Renal pelvis (tissue), 12 donors: ENCODE data around the gene YY2. TPM values are rescaled to one million over a fixed set of nuclear protein-coding genes. Genes with fewer than 3 reads are reported as not detected.
"Not testable (repeated sequence)": the region's sequence is repeated elsewhere in the genome, so short reads cannot be mapped to it uniquely, and the experiment has no call there.

Experiments
- DNase-seq: peaks from one replicate; pipeline ENCODE4 v3.0.0-alpha.2; 2013
- long read RNA-seq, 16 experiments: transcript quantifications; one replicate each; lab custom pipeline, GENCODE V29; 2026
- polyA plus RNA-seq, 3 donors: library from polyadenylated mRNA; unstranded; fragments of 120-200 nt; gene quantifications; one replicate each; pipeline ENCODE4 v1.2.1, GENCODE V29; 2013; ENCODE audit not compliant: insufficient read length in 3 of 3

YY2 gene
- 1 to 10 TPM; 1.8 to 2.4 (median 2.2) TPM for polyA plus RNA-seq
- long read RNA-seq, donor 1, partial matches to known transcripts, result 0 of 1 reads
- long read RNA-seq, donor 1, other reads (novel, unspliced or antisense), result 0 of 1 reads
- long read RNA-seq, donor 2, partial matches to known transcripts, result 0 of 2 reads
- long read RNA-seq, donor 2, other reads (novel, unspliced or antisense), result 0 of 2 reads
- long read RNA-seq, donor 3, partial matches to known transcripts, result 0 of 1 reads
- long read RNA-seq, donor 3, other reads (novel, unspliced or antisense), result 0 of 1 reads
- long read RNA-seq, donor 4, partial matches to known transcripts, result 0 of 2 reads
- long read RNA-seq, donor 4, other reads (novel, unspliced or antisense), result 0 of 2 reads
- long read RNA-seq, donor 5, partial matches to known transcripts, result 0 of 1 reads
- long read RNA-seq, donor 5, other reads (novel, unspliced or antisense), result 0 of 1 reads
- long read RNA-seq, donor 6, partial matches to known transcripts, result 0 of 2 reads
- long read RNA-seq, donor 6, other reads (novel, unspliced or antisense), result 0 of 2 reads
- long read RNA-seq, donor 7, partial matches to known transcripts, result 0 of 2 reads
- long read RNA-seq, donor 7, other reads (novel, unspliced or antisense), result 0 of 2 reads
- long read RNA-seq, donor 8, partial matches to known transcripts, result 0 of 2 reads
- long read RNA-seq, donor 8, other reads (novel, unspliced or antisense), result 0 of 2 reads
- long read RNA-seq, donor 9, partial matches to known transcripts, result 0 of 3 reads
- long read RNA-seq, donor 9, other reads (novel, unspliced or antisense), result 0 of 3 reads
- long read RNA-seq, donor 10, partial matches to known transcripts, result 0 of 1 reads
- long read RNA-seq, donor 10, other reads (novel, unspliced or antisense), result 0 of 1 reads
- long read RNA-seq, donor 11, partial matches to known transcripts, result 0 of 2 reads
- long read RNA-seq, donor 11, other reads (novel, unspliced or antisense), result 0 of 2 reads
- long read RNA-seq, donor 12, partial matches to known transcripts, result 0 of 1 reads
- long read RNA-seq, donor 12, other reads (novel, unspliced or antisense), result 0 of 1 reads
- long read RNA-seq, donor 13, partial matches to known transcripts, result 0 of 3 reads
- long read RNA-seq, donor 13, other reads (novel, unspliced or antisense), result 0 of 3 reads
- long read RNA-seq, donor 14, partial matches to known transcripts, result 0 of 4 reads
- long read RNA-seq, donor 14, other reads (novel, unspliced or antisense), result 0 of 4 reads
- long read RNA-seq, donor 15, partial matches to known transcripts, result 0 of 2 reads
- long read RNA-seq, donor 15, other reads (novel, unspliced or antisense), result 0 of 2 reads
- long read RNA-seq, donor 16, partial matches to known transcripts, result 0 of 1 reads
- long read RNA-seq, donor 16, other reads (novel, unspliced or antisense), result 0 of 1 reads

DNA sequence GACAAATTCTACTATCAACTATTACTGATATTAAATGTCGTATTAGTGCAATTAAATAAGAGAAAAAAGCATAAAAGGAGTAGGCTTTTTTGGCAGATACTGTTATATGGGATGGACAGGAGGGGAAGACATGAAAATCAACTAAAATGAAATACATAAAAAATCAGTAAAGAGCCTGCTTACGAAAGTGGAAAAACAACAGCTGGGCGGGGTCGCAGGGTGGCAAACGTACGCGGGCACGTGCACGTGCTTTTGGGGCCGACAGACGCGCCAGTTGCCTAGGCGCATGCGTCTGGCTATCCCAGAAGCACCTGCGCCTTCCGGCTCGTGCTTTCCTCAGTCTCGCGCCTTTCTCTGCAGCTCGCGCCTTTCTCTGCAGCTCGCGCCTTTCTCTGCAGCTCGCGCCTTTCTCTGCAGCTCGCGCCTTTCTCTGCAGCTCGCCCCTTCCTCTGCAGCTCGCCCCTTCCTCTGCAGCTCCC, at the start of gene YY2:
Gene YY2, plus strand, starts transcription at position 51 of the 479 bp plus-strand sequence. CDS start 498 bp downstream, outside the sequence.
- DNase-seq, result no peak

DNA sequence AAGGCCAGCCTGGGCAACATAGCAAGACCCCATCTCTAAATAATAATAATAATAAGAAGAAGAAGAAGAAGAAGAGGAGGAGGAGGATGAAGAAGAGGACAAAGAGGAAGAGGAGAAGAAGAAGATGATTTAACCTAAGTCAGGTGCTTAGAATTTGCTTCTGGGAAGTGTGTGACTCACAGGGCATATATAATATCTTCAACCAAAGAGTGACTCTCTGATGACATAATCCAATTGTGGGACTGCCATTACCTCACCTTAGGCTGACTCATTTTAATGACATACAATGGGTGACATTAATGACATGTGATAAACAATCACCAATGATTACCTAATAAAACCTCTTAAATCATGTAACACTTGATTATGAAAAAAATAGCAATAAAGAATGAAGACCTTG, 49.1 kb upstream of the YY2 start:
- DNase-seq, result no peak

DNA sequence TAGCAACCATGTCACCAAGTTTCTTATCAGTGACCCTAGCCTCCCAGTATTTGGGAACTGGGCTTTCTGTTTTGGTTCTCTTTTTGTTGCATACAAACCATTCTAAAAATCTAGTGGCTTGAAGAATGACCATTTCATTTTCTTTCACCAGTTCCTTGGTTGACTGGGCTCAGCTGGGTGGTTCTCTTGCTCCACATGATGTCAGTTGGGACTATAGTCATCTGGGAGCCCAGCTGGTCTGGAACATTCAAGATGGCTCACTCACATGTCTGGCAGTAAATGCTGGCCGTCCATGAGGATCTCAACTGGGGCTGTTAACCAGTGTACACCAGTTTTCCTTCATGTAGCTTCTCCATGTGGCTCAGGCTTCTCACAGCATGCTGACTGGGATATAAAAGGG, 44.0 kb upstream of the YY2 start:
- no peak for DNase-seq

DNA sequence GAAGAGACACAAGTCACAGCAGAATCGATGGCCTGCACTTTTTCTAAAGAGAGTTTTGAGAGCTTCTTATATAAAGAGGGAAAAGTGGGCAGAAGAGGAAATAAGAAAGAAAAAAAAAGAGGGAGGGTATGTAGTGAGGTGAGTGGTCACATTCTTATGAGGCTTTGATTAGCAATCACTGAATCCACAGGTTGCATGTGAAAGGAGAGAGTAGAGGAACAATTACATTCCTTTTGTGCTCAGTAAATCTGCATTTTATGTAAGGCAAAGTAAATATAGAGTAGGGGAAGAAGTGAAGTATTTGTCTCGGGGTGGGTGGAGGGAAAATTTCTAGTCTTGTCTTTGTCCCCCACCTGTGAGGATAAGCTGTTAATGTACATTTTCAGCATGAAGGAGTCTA, 43.2 kb upstream of the YY2 start:
- no peak for DNase-seq

DNA sequence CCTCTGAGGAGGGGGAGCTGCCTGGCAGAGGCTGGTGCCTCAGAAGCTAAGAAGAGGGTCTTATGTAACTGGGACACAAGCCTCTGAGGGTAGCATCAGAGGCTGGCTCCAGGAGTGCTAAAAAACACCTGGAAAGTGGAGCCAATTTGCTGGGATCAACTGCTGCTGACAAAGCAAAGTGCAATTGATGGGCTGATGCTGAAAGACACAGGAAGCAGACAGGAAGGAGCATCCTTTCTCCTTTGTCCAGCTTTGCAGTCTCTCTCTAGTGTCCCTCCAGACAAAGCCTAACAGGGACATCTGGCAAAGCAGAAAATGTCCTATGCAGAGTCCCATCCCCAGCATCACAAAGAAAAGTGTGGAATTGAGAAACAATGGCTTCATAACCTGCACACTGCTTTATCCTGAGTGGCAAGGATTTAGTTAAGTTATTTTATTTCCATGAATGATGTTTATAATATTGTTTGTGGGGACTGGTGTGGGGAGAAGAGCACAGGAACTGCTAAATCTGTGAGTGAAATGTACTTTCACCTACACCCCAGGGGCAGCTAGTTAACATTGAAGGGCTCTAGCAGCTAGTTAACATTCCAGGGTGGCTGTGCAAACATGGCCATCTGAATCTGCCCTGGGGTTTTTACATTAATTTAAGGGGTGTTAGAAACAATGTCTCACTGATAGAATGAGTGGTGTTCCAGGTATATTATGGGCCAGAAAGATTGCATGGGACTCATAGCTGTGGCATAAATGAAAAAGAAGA, 42.0 kb upstream of the YY2 start:
- no peak for DNase-seq

DNA sequence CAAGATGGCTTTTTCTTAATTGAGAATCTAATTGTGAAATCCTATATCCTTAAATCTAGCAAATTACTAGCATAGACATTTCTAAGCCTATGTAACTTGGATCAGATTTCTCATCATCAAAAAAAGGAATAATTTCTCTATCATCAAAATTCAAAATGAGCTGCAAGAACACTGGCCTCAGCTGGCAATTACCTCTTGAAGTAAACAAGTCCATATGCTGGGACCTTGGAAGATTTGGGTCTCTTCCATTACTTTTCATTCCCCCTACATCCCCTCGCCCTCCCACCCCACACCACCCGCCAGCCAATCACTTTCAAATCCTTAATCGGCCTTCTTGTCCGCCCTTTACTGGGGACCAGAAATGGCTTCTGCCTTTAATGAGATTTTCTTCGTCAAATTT, 39.7 kb upstream of the YY2 start:
- no peak for DNase-seq

DNA sequence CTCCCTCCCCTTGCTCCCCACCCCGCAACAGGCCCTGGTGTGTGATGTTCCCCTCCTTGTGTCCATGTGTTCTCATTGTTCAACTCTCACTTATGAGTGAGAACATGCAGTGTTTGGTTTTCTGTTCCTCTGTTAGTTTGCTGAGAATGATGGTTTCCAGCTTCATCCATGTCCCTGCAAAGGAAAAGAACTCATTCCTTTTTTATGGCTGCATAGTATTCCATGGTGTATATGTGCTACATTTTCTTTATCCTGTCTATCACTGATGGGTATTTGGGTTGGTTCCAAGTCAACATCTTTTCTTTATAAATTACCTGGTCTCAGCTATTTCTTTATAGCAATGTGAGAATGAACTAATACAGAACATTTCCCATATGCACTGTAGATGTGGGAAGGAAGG, 35.6 kb upstream of the YY2 start:
- not testable (repeated sequence) for DNase-seq

DNA sequence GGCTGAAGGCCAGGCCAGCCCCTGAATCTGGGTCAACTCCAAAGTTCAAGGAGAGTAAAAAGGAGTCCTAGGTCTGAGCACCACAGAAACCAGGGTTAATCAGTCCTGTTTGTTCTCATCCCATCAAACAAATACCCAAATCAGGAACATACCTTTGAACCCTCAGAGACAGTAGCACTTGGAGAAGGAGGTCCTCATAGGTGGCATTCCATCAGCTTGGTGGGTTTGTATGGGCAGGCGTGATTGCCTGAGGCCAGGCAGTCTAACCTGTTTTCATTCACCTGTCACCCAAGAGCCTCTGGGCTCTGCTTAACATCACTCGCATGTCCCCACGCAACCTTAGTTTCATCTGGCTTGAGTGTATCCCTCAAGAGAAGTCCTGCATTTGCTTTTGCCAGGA, 33.9 kb upstream of the YY2 start:
- no peak for DNase-seq

DNA sequence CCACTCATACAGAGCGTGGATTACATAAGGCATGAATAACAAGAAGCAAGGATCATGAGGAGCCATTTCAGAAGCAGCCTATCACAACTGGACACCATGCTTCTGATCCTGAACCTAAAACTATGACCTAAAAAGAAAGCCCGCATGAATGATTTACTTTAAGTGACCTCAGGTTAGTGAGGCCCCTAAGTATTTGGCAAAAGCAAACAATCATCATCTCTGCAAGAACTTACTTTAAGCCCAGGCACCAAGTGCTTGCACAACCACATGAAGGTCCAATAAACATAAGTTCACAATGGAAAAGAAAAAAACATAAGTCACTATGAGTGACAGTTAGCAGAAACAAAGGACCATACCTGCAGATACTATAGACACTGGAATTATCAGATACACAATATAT, 24.3 kb upstream of the YY2 start:
- no peak for DNase-seq

DNA sequence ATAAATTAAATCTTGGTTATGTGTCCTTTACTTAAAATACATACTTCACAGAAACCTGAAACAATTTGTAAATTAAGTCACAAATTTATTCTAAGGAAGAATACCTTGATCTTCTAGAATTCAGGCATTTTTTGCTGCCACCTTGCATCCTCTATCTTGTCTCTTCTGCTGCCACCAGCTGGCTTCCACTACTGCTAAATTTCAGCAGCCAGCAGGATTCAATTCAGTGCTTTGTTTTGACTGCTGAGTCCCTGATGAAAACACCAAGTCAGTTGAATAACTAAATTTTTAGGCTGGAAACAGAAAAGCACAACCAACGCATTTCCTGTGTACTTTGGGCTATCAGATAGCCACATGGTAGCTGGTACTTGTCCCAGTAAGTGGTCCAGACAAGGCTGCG, 18.7 kb upstream of the YY2 start:
- no peak for DNase-seq

DNA sequence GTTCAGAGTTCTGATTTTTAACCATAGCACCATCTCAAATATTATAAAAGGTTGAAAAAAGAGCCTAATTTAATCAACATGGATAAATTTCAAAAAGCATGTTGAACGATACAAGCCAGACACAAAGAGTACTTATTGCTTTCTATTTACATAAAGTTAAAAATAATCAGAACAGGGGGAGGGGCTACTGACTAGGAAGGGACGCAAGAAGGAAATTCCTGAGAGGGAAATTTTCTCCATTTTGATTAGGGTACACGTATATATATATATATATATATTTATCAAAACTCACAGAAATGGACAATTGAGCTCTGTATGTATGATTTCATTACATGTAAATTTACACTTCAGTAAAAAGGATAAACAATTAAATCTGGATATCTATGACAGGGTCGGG, 16.9 kb upstream of the YY2 start:
- DNase-seq, result no peak

DNA sequence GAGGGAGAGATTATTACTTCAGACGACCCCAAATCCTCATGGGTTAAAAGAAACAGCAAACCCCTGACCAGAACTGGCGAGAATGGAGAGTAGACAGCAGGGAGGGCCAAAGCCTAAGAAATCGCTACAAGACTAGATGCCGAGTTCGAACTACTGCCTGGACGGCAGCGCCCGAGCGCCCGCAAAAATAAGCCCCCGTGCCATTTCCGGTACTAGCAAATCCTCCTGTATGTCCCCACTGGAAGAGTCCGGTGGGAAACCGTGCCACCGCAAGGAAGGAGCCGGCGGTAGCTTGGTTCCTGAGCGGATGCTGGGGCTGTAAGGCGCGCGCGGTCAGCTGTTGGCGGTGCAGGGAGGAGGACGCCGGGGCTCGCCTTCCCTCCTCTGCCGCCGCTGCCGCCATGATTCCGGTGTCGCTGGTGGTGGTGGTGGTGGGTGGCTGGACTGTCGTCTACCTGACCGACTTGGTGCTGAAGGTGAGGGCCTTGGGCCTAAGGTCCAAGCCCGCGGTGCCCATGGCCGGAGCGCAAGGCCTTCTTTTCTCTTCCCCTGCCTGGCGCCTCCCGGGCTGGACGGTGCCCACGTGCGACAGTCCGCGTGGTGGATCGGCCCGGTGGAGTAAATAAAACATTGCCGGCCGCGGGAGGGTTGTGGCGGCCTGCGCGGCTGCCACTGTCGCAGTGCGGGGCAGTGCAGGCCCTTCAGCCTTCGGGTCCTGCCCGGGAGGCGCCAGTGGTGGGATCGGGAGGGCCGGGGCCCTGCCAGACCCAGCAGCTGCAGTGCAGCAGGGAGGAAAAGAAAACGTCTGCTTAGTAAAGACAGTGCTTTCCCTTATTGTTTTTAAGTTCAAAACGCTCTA, 16.2 kb upstream of the YY2 start, which contains the start of gene MBTPS2:
Gene MBTPS2, plus strand, starts transcription at position 284 of the 859 bp plus-strand sequence. Its CDS starts 118 bp downstream, at position 402.
- DNase-seq, result peak; percentile 85

DNA sequence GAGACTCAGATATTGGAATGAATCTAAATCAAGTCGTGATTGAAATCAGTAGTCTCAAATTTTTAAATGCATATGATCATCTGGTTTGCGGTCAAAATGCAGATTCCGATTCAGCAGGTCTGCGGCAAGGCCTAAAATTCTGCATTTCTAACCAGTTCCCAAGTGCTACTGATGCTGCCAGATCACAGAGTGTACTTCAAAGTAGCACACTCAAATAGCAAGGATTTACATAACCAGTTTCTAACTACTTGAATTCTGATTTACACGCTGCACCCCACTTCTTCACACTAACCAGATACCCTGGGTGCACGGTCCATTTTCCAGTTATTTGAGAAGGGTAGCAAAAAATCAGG, 15.6 kb upstream of the YY2 start:
- no peak for DNase-seq

DNA sequence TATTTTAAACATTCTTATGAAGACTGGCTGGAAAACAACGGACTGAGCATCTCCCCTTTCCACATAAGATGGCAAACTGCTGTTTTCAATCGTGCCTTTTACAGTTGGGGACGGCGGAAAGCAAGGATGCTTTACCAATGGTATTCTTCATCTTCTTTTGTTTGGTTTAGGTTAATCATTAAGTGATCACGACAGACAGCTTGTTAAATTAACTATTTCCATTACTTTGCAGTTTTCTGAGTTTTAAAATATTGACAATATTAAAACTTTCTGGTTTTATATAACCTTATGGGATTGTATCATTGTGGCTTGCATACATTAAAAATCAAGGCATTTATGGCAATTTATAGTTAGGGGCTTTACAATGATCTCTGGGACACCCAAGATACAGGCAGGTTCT, 12.6 kb upstream of the YY2 start:
- DNase-seq, result no peak

DNA sequence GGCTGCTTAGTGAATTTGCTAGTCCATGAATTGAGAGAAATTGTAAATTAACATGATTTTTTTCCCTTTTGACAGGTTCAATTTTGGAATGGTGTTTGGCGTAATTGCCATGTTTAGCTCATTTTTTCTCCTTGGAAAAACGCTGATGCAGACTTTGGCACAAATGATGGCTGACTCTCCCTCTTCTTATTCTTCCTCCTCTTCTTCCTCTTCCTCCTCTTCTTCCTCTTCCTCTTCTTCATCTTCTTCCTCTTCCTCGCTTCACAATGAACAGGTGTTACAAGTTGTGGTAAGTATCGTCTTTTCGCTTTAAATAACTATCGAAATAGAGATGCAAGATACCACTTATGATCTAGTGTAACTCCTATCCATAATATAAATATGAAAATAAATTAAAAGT, 10.7 kb upstream of the YY2 start:
- DNase-seq, result no peak

DNA sequence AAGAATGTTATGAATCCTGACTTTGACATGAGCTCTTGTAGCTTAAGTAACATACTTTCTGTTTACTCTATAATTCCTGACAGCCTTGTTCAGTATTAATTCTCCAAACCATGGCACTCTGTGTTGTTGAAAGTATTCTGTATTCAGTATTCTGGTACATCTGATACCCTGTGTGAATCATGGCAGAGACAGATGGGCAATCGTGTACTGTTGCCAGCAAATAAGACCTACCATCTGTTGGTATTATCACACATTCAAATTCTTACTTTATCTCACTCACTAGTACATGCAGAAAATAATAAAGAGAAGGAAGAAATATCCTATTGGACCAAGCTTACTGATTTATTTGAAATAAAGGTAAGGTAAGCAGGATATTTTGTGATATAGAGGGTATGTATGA, 8.4 kb upstream of the YY2 start:
- DNase-seq, result no peak

DNA sequence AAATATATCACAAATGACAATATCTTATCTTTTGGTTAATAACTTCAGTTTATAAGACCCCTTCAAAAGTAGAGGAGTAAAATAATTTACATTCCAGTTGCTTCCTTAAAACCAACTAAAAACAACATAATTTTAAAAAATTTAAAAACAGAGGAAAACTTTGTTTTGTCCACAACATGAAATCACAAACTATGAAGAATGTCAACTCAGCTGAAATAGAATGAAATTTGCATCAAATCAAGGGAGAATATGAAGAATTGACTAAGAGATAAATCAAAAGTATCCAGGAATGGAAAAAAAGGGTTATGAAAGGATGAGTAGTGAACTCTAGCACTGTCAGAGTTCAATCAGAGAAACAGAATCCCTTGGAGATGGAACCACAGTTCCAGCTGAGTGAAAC, 2.2 kb upstream of the YY2 start:
- no peak for DNase-seq

DNA sequence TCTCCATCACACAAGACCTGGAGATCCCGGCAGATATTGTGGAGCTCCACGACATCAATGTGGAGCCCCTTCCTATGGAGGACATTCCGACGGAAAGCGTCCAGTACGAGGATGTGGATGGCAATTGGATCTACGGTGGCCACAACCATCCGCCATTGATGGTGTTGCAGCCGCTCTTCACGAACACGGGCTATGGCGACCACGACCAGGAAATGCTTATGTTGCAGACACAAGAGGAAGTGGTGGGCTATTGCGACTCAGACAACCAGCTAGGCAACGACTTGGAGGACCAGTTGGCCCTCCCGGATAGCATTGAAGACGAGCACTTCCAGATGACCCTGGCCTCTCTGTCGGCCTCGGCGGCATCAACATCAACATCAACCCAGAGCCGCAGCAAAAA, 717 bp downstream of the YY2 start:
- DNase-seq, result no peak

DNA sequence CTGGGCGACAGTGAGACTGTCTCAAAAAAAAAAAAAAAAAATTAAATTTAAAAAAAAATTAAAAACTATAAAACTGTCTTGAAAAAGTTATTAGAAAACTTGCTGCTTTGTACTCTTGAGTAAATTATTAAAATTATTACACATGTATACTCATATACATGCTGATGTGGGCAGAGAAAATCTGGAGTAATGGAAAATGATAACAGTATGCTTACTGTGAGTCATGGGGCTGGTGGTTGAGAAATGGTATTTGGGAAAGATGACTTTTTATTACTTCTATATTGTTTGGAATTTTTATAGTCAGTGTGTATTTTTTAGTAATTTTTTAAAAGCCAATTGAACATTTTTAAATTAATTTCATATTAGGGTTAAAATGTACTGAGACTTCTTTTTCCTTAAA, 7.5 kb downstream of the YY2 start:
- DNase-seq, result no peak

DNA sequence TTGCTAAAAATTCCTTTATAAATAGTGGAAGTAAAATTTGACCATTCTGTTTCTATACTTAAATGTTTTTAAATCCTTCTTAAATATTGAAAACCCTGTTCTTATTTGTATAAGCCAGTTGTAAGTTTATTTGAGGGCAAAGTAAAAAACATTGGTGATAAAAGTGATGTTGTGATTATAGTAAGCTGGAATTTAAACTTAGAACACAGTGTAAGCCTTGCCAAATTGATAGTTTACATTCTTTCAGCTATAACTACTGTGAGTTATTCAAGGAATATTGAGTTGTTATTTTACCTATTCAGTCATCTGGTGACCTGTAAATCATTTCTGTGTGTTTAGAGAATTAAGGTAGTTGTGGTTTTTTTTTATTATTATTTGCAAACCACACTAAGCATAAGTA, 9.6 kb downstream of the YY2 start:
- no peak for DNase-seq
